GM06990 (cell line): Measurements from ENCODE around the gene CRMP1.

ENCODE experiments used
- DNase-seq: peaks from one replicate; pipeline ENCODE4 v3.0.0-alpha.2; 2011; ENCODE audit not compliant: insufficient read length; ENCODE audit errors: extremely low read depth
- H3K27me3 ChIP-seq: replicated peaks from 2 replicates; pipeline ENCODE4 v1.6.0; 2011; ENCODE audit warnings: low read length; ENCODE audit not compliant: control insufficient read depth, insufficient read depth
- H3K36me3 ChIP-seq: 2 replicates; pipeline ENCODE4 v1.5.1; 2011; ENCODE audit warnings: low read length; ENCODE audit not compliant: control insufficient read depth, insufficient read depth
- H3K4me3 ChIP-seq: replicated peaks from 2 replicates; pipeline ENCODE4 v1.5.1; 2011; ENCODE audit warnings: low read depth, mild to moderate bottlenecking, control low read depth, low read length
- TF ChIP-seq, protein P1 (sequence below): IDR thresholded peaks from 2 replicates; pipeline ENCODE4 v1.5.1; 2011; ENCODE audit warnings: low read length, control low read depth, mild to moderate bottlenecking, inconsistent platforms; ENCODE audit not compliant: insufficient read depth, poor library complexity, severe bottlenecking

CRMP1 gene

DNA sequence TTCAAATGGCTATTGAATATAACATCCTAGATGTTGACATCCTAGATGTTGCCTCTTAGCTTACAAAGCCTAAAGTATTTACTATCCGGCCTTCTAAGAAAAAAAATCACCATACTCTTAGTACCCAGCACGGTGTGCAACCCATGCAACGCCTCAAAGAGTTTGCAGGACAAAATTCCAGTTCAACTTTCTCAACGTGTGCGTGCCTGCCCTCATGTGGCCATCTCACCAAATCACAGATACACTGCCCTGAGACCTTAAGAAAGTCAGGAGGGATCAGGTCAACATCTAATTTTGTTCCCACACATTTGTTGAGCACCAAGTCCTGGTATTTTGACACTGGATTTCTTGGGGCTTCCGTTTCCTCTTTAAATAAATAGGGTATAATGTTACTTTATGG is 68.3 kb downstream of the CRMP1 start:
- TF ChIP-seq, protein P1, sequence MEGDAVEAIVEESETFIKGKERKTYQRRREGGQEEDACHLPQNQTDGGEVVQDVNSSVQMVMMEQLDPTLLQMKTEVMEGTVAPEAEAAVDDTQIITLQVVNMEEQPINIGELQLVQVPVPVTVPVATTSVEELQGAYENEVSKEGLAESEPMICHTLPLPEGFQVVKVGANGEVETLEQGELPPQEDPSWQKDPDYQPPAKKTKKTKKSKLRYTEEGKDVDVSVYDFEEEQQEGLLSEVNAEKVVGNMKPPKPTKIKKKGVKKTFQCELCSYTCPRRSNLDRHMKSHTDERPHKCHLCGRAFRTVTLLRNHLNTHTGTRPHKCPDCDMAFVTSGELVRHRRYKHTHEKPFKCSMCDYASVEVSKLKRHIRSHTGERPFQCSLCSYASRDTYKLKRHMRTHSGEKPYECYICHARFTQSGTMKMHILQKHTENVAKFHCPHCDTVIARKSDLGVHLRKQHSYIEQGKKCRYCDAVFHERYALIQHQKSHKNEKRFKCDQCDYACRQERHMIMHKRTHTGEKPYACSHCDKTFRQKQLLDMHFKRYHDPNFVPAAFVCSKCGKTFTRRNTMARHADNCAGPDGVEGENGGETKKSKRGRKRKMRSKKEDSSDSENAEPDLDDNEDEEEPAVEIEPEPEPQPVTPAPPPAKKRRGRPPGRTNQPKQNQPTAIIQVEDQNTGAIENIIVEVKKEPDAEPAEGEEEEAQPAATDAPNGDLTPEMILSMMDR: peak; percentile 58
- Histone ChIP-seq H3K4me3 (no peak overlapping the region), H3K27me3 (no peaks in the 10 kb centered on the region), H3K36me3 (0 out of 2 replicates have a peak, but pooled peaks cover 1% of the 10 kb centered on the region)
- no peak for DNase-seq

DNA sequence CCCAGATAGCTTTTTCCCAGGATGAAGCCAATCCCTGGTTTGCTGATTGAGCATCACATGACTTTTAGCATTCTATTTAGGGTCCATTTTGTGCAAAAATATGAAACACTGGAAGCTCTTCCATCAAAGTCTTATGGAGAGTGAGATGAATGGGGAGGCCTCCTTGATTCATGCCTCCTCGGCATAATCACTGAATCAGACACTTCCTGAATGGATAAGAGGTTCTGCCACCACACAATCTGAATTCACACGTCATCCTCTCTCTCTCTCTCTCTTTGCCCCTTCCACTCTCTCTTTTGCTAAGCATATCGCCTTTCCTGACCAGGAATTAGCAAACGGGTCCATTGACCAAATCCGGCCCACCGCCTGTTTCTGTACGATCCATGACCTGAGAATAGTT is 68.7 kb downstream of the CRMP1 start:
- Histone ChIP-seq H3K4me3 (no peak overlapping the region), H3K27me3 (no peaks in the 10 kb centered on the region), H3K36me3 (0 out of 2 replicates have a peak, but pooled peaks cover 2% of the 10 kb centered on the region)
- TF ChIP-seq, protein P1: no peak
- DNase-seq: no peak

DNA sequence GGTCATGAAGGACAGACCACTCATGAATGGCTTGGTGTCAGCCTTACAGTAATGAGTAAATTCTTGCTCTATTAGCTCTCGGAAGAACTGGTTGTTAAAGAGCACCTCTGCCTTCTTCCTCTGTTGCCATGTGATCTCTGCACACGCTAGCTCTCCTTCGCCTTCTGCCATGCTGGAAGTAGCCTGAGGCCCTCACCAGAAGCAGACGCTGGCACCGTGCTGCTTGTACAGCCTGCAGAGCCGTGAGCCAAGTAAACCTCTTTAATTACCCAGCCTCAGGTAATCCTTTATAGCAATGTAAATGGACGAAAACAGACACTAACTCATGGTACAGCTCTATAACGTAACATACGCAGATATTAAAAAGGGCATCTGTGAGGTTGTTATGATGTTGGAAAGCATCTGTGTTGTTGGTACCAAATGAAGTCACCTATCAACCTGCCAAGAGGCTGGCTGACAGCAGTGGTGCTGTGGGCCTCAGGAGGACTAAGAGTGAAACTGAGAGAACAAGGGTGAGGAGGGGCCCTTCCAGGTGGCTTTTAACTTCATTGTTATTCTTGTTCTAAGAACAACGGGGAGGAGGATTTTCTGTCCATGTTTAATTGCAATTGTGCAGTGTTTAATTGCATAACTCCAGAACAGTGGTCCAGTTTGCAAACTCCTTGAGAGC is 69.2 kb downstream of the CRMP1 start:
- TF ChIP-seq, protein P1: no peak

DNA sequence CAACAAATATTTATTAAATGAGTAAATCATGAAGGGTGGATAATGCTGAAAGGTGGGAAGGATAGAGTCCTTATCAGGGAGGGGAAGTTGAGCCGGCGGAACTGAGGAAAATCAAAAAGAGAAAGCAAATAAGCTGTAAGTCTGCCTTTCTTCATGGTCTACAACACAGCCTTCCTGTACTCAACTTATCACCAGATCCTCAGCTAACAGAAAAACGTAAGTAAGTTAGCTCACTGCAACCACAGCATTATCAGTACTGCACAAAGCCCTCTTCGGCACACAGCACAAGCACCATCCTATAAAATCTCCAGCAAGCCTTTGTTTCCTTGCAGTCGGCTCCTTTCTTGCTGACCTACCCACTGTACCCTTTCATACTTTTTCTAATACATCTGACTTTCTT is 70.3 kb downstream of the CRMP1 start:
- H3K36me3 ChIP-seq: 0 out of 2 replicates have a peak, but pooled peaks cover 3% of the 10 kb centered on the region
- TF ChIP-seq, protein P1: no peak
- DNase-seq: no peak
- H3K4me3 ChIP-seq: no peak overlapping the region
- H3K27me3 ChIP-seq: no peaks in the 10 kb centered on the region

More for the DNA sequence above, 69.2 kb downstream of the CRMP1 start:
- no peak for DNase-seq
- no peak overlapping the region for H3K4me3 ChIP-seq
- no peaks in the 10 kb centered on the region for H3K27me3 ChIP-seq
- H3K36me3 ChIP-seq: 0 out of 2 replicates have a peak, but pooled peaks cover 3% of the 10 kb centered on the region

DNA sequence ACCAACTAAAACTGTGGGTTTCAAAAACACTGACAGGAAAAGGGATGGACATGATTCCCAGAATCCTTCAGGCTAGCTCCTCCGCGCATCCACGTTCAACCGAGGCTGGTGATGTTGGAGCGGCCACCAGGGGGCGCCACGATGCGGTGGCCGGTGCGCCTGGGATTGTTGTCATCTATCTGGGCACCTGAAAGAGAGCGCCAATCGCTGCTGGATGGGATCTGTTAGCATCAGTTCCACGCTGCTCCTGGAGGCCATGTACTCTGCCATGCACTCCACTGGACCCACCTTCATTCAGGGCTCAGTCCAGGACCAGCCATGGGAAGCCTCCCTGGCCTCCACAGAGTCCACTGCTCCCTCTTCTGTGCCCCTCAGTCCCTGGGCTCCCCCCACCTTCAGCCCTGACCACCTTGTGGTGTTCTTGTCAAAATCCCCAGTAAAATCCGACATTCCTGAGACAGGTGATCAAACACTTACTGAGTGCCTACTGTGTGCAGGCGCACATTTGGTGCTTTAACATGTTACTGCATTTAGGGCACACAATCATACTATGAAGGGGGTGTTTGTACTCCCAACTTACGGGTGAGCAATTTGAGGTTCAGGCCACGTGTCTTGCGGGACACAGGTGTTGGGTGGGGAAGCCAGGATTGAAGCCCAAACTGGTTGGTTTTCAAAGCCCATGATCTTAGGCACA is 71.1 kb downstream of the CRMP1 start:
- Histone ChIP-seq H3K27me3 (no peaks in the 10 kb centered on the region), H3K4me3 (no peak overlapping the region), H3K36me3 (peaks cover 5% of the 10 kb centered on the region; the same call in 1 of the 2 replicates)
- TF ChIP-seq, protein P1: peak; percentile 72
- DNase-seq: no peak
